Caco-2 (cell line): ENCODE data around the gene KLK13. TPM values are rescaled to one million over a fixed set of nuclear protein-coding genes. Genes with fewer than 3 reads are reported as not detected.

ENCODE experiments used
- BruUV-seq: library from RNA; stranded (reverse); fragments of 400-500 nt; replicated peaks from 2 replicates; lab custom pipeline; 2021; lab: Mats Ljungman, UMichigan
- CTCF ChIA-PET: fragments of 300-600 bp; sonication (Branson Sonifier 250); formaldehyde crosslinking; loops from one replicate; lab custom pipeline; 2022; ENCODE audit warnings: antibody characterized with exemption; lab: Charles Lee
- POLR2A ChIA-PET: fragments of 300-600 bp; sonication (Branson Sonifier 250); formaldehyde crosslinking; loops from one replicate; lab custom pipeline; 2022; ENCODE audit warnings: antibody characterized with exemption; lab: Charles Lee
- DNase-seq, 2 experiments: peaks; one replicate each; pipeline versions ENCODE4 v3.0.0 to v3.0.0-alpha.2; 2020 to 2022
- H3K27me3 ChIP-seq: replicated peaks from 2 replicates; pipeline ENCODE4 v1.6.0; 2011; ENCODE audit warnings: low read length; ENCODE audit not compliant: control insufficient read depth, insufficient read depth
- H3K36me3 ChIP-seq: 2 replicates; pipeline ENCODE4 v1.5.1; 2011; ENCODE audit warnings: low read length; ENCODE audit not compliant: control insufficient read depth, insufficient read depth
- H3K4me1 ChIP-seq: fragments of 250-450 bp; sonication (Bioruptor Pico); 2 replicates; pipeline ENCODE4 v1.5.1; 2020; ENCODE audit warnings: mild to moderate bottlenecking
- H3K4me3 ChIP-seq: 2 replicates; pipeline ENCODE4 v1.5.1; 2011; ENCODE audit warnings: low read depth, mild to moderate bottlenecking, control low read depth, low read length
- H3K9me3 ChIP-seq: fragments of 250-450 bp; sonication (Bioruptor Pico); 2 replicates; pipeline ENCODE4 v1.5.1; 2020; ENCODE audit warnings: mild to moderate bottlenecking, moderate library complexity
- H3K27ac Mint-ChIP-seq: one replicate; pipeline ENCODE4 v1.8.0; 2022; ENCODE audit warnings: mixed read lengths; ENCODE audit not compliant: unreplicated experiment
- H3K27me3 Mint-ChIP-seq: one replicate; pipeline ENCODE4 v1.8.0; 2022; ENCODE audit warnings: mixed read lengths; ENCODE audit not compliant: insufficient read depth, unreplicated experiment
- H3K36me3 Mint-ChIP-seq: one replicate; pipeline ENCODE4 v1.8.0; 2022; ENCODE audit warnings: mild to moderate bottlenecking, mixed read lengths; ENCODE audit not compliant: insufficient read depth, unreplicated experiment
- H3K4me1 Mint-ChIP-seq: one replicate; pipeline ENCODE4 v1.8.0; 2022; ENCODE audit warnings: low read depth, mixed read lengths; ENCODE audit not compliant: unreplicated experiment
- H3K4me3 Mint-ChIP-seq: one replicate; pipeline ENCODE4 v1.8.0; 2022; ENCODE audit warnings: mild to moderate bottlenecking, moderate library complexity, mixed read lengths; ENCODE audit not compliant: unreplicated experiment
- H3K9me3 Mint-ChIP-seq: one replicate; pipeline ENCODE4 v1.8.0; 2022; ENCODE audit warnings: mixed read lengths; ENCODE audit not compliant: unreplicated experiment
- intact Hi-C: fragments of 100-400 bp; cut with micrococcal nuclease; formaldehyde crosslinking; loops from one replicate; pipeline ENCODE4 v1.10.0; 2022; ENCODE audit not compliant: unreplicated experiment
- total RNA-seq: library from RNA; stranded (reverse); gene quantifications from 2 replicates; pipeline ENCODE4 v1.2.3, GENCODE V29; 2022
- TF ChIP-seq, protein P1 (sequence below), 2 experiments: fragments of 200-600 bp in 1 of 2; IDR thresholded peaks; 1 replicate in 1 of 2; 2 replicates in 1 of 2; pipeline versions ENCODE4 v1.5.1 to v1.8.0; 2011 to 2022; ENCODE audit warnings: antibody characterized with exemption in 1 of 2, control low read depth in 1 of 2, inconsistent platforms in 1 of 2, low read depth in 1 of 2, low read length in 1 of 2, mild to moderate bottlenecking in 1 of 2, moderate library complexity in 1 of 2; ENCODE audit not compliant: insufficient read depth in 1 of 2, severe bottlenecking in 1 of 2, unreplicated experiment in 1 of 2

KLK13 gene
- total RNA-seq, 1 experiment from 2014 or later = not detected

DNA sequence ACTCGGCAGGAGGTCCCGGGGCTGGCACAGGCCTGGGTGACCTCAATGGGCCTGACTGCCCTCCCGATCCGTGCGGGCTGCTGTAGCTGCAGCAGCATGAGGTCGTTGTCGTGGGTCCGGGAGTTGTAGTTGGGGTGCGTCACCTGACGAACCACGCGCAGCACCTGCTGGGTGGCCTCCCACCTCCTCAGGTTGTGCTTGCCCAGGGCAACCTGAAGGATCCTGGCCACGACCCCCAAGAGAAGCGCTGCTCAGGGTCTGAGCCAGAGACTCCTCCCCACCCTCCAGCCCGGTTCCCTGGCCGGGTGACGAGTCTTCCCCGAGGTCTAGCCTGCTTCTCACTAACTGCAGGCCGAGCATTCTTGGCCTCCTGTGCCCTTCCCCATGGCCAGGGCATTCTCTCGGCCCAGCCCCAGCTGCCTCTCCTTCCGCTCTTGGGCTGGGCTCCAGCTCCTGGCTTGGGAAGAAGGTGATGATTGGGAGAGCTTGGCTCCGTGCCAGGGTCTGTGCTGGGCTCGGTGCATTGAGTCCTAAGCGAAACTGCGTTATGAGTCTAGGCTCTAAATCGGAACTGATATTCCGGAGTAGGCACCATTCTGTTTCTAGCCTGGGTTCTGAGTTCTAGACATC lies 14.7 kb upstream of the KLK13 start:
- Mint-ChIP-seq H3K9me3 (peaks cover 2% of the 10 kb centered on the region), H3K4me3 (no peak overlapping the region), H3K36me3 (no peaks in the 10 kb centered on the region), H3K27ac (no peak overlapping the region), H3K4me1 (no peaks in the 10 kb centered on the region), H3K27me3 (peaks cover 29% of the 10 kb centered on the region)
- TF ChIP-seq, protein P1, sequence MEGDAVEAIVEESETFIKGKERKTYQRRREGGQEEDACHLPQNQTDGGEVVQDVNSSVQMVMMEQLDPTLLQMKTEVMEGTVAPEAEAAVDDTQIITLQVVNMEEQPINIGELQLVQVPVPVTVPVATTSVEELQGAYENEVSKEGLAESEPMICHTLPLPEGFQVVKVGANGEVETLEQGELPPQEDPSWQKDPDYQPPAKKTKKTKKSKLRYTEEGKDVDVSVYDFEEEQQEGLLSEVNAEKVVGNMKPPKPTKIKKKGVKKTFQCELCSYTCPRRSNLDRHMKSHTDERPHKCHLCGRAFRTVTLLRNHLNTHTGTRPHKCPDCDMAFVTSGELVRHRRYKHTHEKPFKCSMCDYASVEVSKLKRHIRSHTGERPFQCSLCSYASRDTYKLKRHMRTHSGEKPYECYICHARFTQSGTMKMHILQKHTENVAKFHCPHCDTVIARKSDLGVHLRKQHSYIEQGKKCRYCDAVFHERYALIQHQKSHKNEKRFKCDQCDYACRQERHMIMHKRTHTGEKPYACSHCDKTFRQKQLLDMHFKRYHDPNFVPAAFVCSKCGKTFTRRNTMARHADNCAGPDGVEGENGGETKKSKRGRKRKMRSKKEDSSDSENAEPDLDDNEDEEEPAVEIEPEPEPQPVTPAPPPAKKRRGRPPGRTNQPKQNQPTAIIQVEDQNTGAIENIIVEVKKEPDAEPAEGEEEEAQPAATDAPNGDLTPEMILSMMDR (IDR thresholded peaks at IDR 0.05; ENCODE audit: insufficient read depth in 1 of 2, low read depth in 1 of 2, low read length in 1 of 2, severe bottlenecking in 1 of 2, unreplicated experiment in 1 of 2) = no peak
- Histone ChIP-seq H3K4me3 (no peak overlapping the region), H3K9me3 (no peaks in the 10 kb centered on the region), H3K36me3 (no peaks in the 10 kb centered on the region), H3K27me3 (no peaks in the 10 kb centered on the region), H3K4me1 (no peaks in the 10 kb centered on the region)
- intact Hi-C loops = no loop called here
- DNase-seq = no peak
- CTCF ChIA-PET = no interaction called here
- POLR2A ChIA-PET = interaction anchor here (0.7 kb wide), 1 partner anchor 569 kb away, joined by 3 read pairs; no protein-coding TSS in a partner anchor
- no TSS peak for BruUV-seq

- no peaks in the 10 kb centered on the region for H3K36me3 Mint-ChIP-seq
- CTCF ChIA-PET = no interaction called here
- H3K4me1 Mint-ChIP-seq = no peaks in the 10 kb centered on the region
- H3K27me3 Mint-ChIP-seq = peaks cover 25% of the 10 kb centered on the region
- H3K27ac Mint-ChIP-seq = no peak overlapping the region
- no peaks in the 10 kb centered on the region for H3K36me3 ChIP-seq
- peaks cover 5% of the 10 kb centered on the region; the same call in 1 of the 2 replicates for H3K9me3 ChIP-seq
- H3K27me3 ChIP-seq = no peaks in the 10 kb centered on the region
- POLR2A ChIA-PET = no interaction called here
- intact Hi-C loops = no loop called here
- H3K4me3 Mint-ChIP-seq = no peak overlapping the region
- no TSS peak for BruUV-seq
- DNase-seq = no peak
- H3K9me3 Mint-ChIP-seq = peaks cover 10% of the 10 kb centered on the region
- no peaks in the 10 kb centered on the region for H3K4me1 ChIP-seq
- TF ChIP-seq, protein P1 (IDR thresholded peaks at IDR 0.05; ENCODE audit: insufficient read depth in 1 of 2, low read depth in 1 of 2, low read length in 1 of 2, severe bottlenecking in 1 of 2, unreplicated experiment in 1 of 2) = no peak
- no peak overlapping the region for H3K4me3 ChIP-seq
These were observed 13.8 kb upstream of the KLK13 start for GRCh38 chr19:51078731-51079130.

DNA sequence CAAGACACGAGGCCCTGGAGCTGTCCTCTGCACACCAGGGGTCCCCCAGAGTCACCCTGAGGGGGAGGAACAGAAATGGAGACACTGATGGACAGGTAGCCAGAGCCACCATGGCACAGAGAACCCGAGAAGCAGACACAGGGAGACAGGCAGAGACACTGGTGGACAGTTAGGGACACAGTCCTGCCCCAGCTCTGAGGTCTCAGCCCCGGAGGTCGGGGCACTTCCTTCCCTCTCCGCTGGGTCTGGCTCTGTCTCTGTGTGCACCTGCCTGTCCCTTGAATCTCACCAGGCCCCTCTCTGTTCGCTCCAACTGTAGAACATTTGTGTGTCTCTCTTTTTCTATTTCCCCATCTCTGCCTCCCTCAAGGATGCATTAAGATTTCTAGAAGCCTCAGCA lies 13.2 kb upstream of the KLK13 start:
- peaks cover 13% of the 10 kb centered on the region for H3K9me3 Mint-ChIP-seq
- H3K4me1 ChIP-seq = no peaks in the 10 kb centered on the region
- no peak overlapping the region for H3K4me3 ChIP-seq
- peaks cover 19% of the 10 kb centered on the region for H3K27me3 Mint-ChIP-seq
- no peaks in the 10 kb centered on the region for H3K4me1 Mint-ChIP-seq
- H3K27me3 ChIP-seq = no peaks in the 10 kb centered on the region
- BruUV-seq = no TSS peak
- CTCF ChIA-PET = no interaction called here
- TF ChIP-seq, protein P1 (IDR thresholded peaks at IDR 0.05; ENCODE audit: insufficient read depth in 1 of 2, low read depth in 1 of 2, low read length in 1 of 2, severe bottlenecking in 1 of 2, unreplicated experiment in 1 of 2) = no peak
- H3K36me3 Mint-ChIP-seq = no peaks in the 10 kb centered on the region
- H3K4me3 Mint-ChIP-seq = no peak overlapping the region
- DNase-seq = no peak
- POLR2A ChIA-PET = no interaction called here
- H3K9me3 ChIP-seq = peaks cover 11% of the 10 kb centered on the region
- intact Hi-C loops = no loop called here
- H3K36me3 ChIP-seq = no peaks in the 10 kb centered on the region
- no peak overlapping the region for H3K27ac Mint-ChIP-seq
